Pancreas (tissue), 10 donors: Measurements from ENCODE around the gene XPO4. TPM values are rescaled to one million over a fixed set of nuclear protein-coding genes. Genes with fewer than 3 reads are reported as not detected.
A peak's percentile ranks its signal among the peaks of the same experiment; 100 is the strongest.
"Not testable (repeated sequence)": the region's sequence is repeated elsewhere in the genome, so short reads cannot be mapped to it uniquely, and the experiment has no call there.

ENCODE experiments used
- ATAC-seq, 4 donors: fragments of 200-7000 bp; cut with Tn5 transposase; one replicate each; pipeline versions ENCODE4 v1.8.0 to v1.9.1; 2020; ENCODE audit warnings: mild to moderate bottlenecking in 4 of 4, moderate library complexity in 4 of 4
- DNase-seq, 6 donors: peaks; one replicate each; pipeline ENCODE4 v3.0.0-alpha.2; 2020
- FAIRE-seq: peaks from 2 replicates; lab custom pipeline; 2012; peaks lifted over from hg19 to GRCh38; lab: Jason Lieb, UNC
- H3K27ac ChIP-seq, 4 donors: fragments of 200-600 bp; sonication (generic); 1 replicate in 3 of 4; 2 replicates in 1 of 4; pipeline versions ENCODE4 v1.5.0 to v1.8.0; 2020
- H3K27me3 ChIP-seq, 4 donors: fragments of 200-600 bp; one replicate each; pipeline ENCODE4 v1.8.0; 2021
- H3K36me3 ChIP-seq, 3 donors: fragments of 200-600 bp; sonication (generic) in 1 of 3; one replicate each; pipeline versions ENCODE4 v1.5.0 to v1.8.0; 2020 to 2021
- H3K4me1 ChIP-seq, 3 donors: fragments of 200-600 bp; one replicate each; pipeline ENCODE4 v1.8.0; 2021
- H3K4me3 ChIP-seq, 4 donors: fragments of 200-600 bp; sonication (generic) in 2 of 4; one replicate each; pipeline versions ENCODE4 v1.5.0 to v1.8.0; 2020 to 2021
- H3K9me3 ChIP-seq, 4 donors: fragments of 200-600 bp; one replicate each; pipeline ENCODE4 v1.8.0; 2021
- CTCF ChIP-seq, 4 donors: fragments of 200-600 bp; sonication (generic) in 3 of 4; IDR thresholded peaks; one replicate each; pipeline versions ENCODE4 v1.5.0 to v1.8.0; 2021; ENCODE audit warnings: antibody characterized with exemption in 4 of 4
- WGBS, 2 donors: extraction: QIAGEN DNeasy Blood & Tissue Kit; methylation state at CpG; one replicate each; pipeline ENCODE4 v1.1.7; 2013; 5-methylcytosine and 5-hydroxymethylcytosine counted together
- intact Hi-C, 3 donors: fragments of 100-400 bp; cut with DNase I; formaldehyde crosslinking; loops; one replicate each; pipeline versions ENCODE4 v1.11.1 to v1.14.2; 2022
- polyA plus RNA-seq, 2 donors: library from polyadenylated mRNA; stranded (reverse); fragments of 200-250 nt; gene quantifications; one replicate each; pipeline ENCODE4 v1.2.3, GENCODE V29; 2013
- total RNA-seq, 6 donors: library from RNA; stranded (reverse); fragmentation: NEBNext Ultra II Directional in 4 of 6; extraction: Animal tissue kit (Norgen Biotek cat#: 25700) in 4 of 6; gene quantifications; one replicate each; pipeline versions ENCODE4 v1.2.1 to v1.2.4, GENCODE V29; 2021 to 2023
- donor health status: healthy with polysubstance abuse.
- donor health status: DM: no; HTN: no; CAD: no; lungs with moderate emphysema.
- donor health status: DM: no; HTN: no; CAD: no.
- donor health status: control.
- donor health status: control.
- donor health status: Bipolar disorder and iron deficiency.
- donor health status: DM: yes; HTN: yes; CAD: no.
- donor health status: DM: no; HTN: no; CAD: no.
- donor health status: DM: no; HTN: no; CAD: no.
- donor health status: DM: yes; HTN: yes; CAD: no.

XPO4 gene
- total RNA-seq (1 to 10 TPM; 4.7 to 9.0 (median 5.9) TPM), polyA plus RNA-seq (1 to 10 TPM; 2.4 to 3.7 TPM)

- ATAC-seq (peak; percentile 96 to 99 (median 96)), FAIRE-seq (no peak), DNase-seq (peak; percentile 65 to 91 (median 78))
- Histone ChIP-seq H3K27me3 (no peaks in the 10 kb centered on the region), H3K36me3 (no peaks in the 10 kb centered on the region), H3K9me3 (no peaks in the 10 kb centered on the region), H3K27ac (peak within 1 kb of the TSS; percentile 84 to 91 (median 88)), H3K4me3 (peak within 1 kb of the TSS; percentile 92 to 95 (median 95)), H3K4me1 (peaks cover 0 to 14% (median 8%) of the 10 kb centered on the region in 3 donors)
- intact Hi-C loops = no loop called here
- 1% methylated on average over 55 to 81 of the region's 81 CpGs for WGBS, 2 donors
- no peak for TF ChIP-seq CTCF (IDR thresholded peaks at IDR 0.05)
Measured at GRCh38 chr13:20902438-20903163, at the start of gene XPO4. TSS of gene XPO4 (minus strand) at chr13:20902746. CDS start at chr13:20902738, 8 bp downstream.

GRCh38 chr13:20948001-20948400 is 45.5 kb upstream of the XPO4 start:
- FAIRE-seq, H3K9me3 ChIP-seq, intact Hi-C loops, H3K4me3 ChIP-seq, H3K4me1 ChIP-seq, H3K27me3 ChIP-seq, DNase-seq, ATAC-seq, H3K27ac ChIP-seq, H3K36me3 ChIP-seq: not testable (repeated sequence)
- WGBS, 2 donors = 39 to 44% methylated on average over 3 of the region's 3 CpGs

GRCh38 chr13:20945952-20946383 is 43.4 kb upstream of the XPO4 start:
- Histone ChIP-seq H3K27ac (no peak overlapping the region), H3K27me3 (no peaks in the 10 kb centered on the region), H3K9me3 (no peaks in the 10 kb centered on the region), H3K4me3 (no peak overlapping the region), H3K36me3 (no peaks in the 10 kb centered on the region), H3K4me1 (peaks cover 0 to 3% (median 0%) of the 10 kb centered on the region in 3 donors)
- ATAC-seq (peak in 2 of 4 donors; percentile 4 to 16), DNase-seq (peak in 1 of 6 donors; percentile 57), FAIRE-seq (no peak)
- 20 to 27% methylated on average over 29 of the region's 29 CpGs for WGBS, 2 donors
- intact Hi-C loops = no loop called here
- TF ChIP-seq CTCF (IDR thresholded peaks at IDR 0.05) = no peak

GRCh38 chr13:20942938-20943559 is 40.5 kb upstream of the XPO4 start:
- no peaks in the 10 kb centered on the region for H3K36me3 ChIP-seq
- H3K27ac ChIP-seq = peak overlapping the region in 2 of 4 donors; percentile 23 to 31
- no peak for TF ChIP-seq CTCF (IDR thresholded peaks at IDR 0.05)
- DNase-seq (no peak), ATAC-seq (no peak), FAIRE-seq (no peak)
- peaks cover 0 to 6% (median 0%) of the 10 kb centered on the region in 3 donors for H3K4me1 ChIP-seq
- WGBS, 2 donors = 62 to 71% methylated on average over 22 of the region's 22 CpGs
- H3K27me3 ChIP-seq = peaks cover 0 to 3% (median 0%) of the 10 kb centered on the region in 4 donors
- H3K4me3 ChIP-seq = no peak overlapping the region
- intact Hi-C loops = no loop called here
- no peaks in the 10 kb centered on the region for H3K9me3 ChIP-seq

GRCh38 chr13:20940511-20940910 is 38.0 kb upstream of the XPO4 start:
- H3K27ac ChIP-seq = not testable (repeated sequence)

More at GRCh38 chr13:20940511-20940910, 38.0 kb upstream of the XPO4 start:
- H3K9me3 ChIP-seq, H3K27me3 ChIP-seq, H3K4me1 ChIP-seq, H3K36me3 ChIP-seq, H3K4me3 ChIP-seq, DNase-seq, FAIRE-seq, ATAC-seq, intact Hi-C loops: not testable (repeated sequence)
- 80 to 82% methylated on average over 10 of the region's 10 CpGs for WGBS, 2 donors
